Endothelial cell of coronary artery (primary cell): ENCODE measurements around the gene ZSCAN30. TPM values are rescaled to one million over a fixed set of nuclear protein-coding genes. Genes with fewer than 3 reads are reported as not detected.

Source experiments
- total RNA-seq: library from RNA; depleted of rRNA; stranded (reverse); fragments of >200 nt; gene quantifications from 2 replicates; pipeline ENCODE4 v1.2.3, GENCODE V29; 2014

The ZSCAN30 gene
- 9.6 and 14.2 TPM in 2 replicates for total RNA-seq

GRCh38 chr18:35290094-35290735 is at the start of gene ZSCAN30:
Gene ZSCAN30, minus strand, starts transcription at chr18:35290229. Its CDS starts 25,877 bp downstream, at chr18:35264352.

DNA sequence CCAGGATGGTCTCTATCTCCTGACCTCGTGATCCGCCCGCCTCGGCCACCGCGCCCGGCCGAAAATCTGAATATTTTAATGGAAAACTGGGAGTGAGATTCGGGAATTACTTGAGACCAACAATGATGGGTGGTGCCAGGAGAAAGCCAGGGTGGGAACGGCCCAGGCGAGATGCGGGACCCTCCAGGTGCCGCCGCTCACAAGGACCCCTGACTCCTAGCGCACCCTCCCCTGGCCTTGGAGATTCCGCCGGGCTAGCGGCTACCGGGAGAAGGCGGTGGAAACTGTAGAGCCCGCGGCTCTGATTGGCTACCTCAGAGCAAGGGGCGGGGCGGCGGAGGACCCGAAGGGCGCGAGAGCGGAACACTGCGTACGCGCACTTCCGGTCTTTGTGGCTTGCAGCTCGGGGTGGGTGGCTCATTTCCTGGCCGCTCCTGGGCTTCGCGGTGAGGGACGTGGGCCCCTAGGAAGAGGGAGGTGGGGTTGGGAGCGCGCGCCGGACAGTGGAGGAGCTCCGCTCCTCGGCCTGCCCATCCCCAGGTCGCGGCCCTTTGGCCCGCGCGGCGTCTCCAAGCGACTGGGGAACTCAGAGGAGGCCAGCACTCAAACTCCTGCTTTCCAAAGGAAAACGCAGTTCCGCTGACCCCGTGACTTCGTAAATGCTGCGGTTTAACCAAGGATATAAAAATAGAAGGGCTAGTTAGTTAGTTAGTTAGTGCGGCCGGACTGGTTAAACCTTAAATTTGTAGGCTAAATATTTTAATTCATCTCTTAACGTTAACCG is 49.2 kb downstream of the ZSCAN30 start, which contains the start of gene ZNF397:
ZNF397 (plus strand) TSS at position 371 of the 784 bp plus-strand sequence. CDS start 1,437 bp downstream, outside the sequence.

Other genes with a start within 250 kb of the ZSCAN30 start
- 35.4 and 42.1 TPM in 2 replicates for gene MAPRE2, start 248.8 kb downstream of the ZSCAN30 start, total RNA-seq
- 3.3 and 7.9 TPM in 2 replicates for gene ZNF397, start 49.2 kb downstream of the ZSCAN30 start, total RNA-seq
- 27.1 and 34.1 TPM in 2 replicates for gene ZNF24, start 54.2 kb upstream of the ZSCAN30 start, total RNA-seq
- gene ZNF396, start 87.1 kb upstream of the ZSCAN30 start, total RNA-seq: 0.36 and 0.56 TPM in 2 replicates
- gene INO80C, start 207.7 kb upstream of the ZSCAN30 start, total RNA-seq: 13.0 and 13.4 TPM in 2 replicates